NCI-H524 (cell line): ENCODE results near the gene SALL4.
"Not testable (repeated sequence)": the region's sequence is repeated elsewhere in the genome, so short reads cannot be mapped to it uniquely, and the experiment has no call there.

Experiments
- DNase-seq, 2 experiments: peaks; one replicate each; lab custom pipeline; 2025; lab: John Stamatoyannopoulos, UW

Gene SALL4

GRCh38 chr20:51766994-51767866, 35.1 kb downstream of the SALL4 start:
- peak; percentile 80 to 87 for DNase-seq

GRCh38 chr20:51765381-51765780, 36.9 kb downstream of the SALL4 start:
- not testable (repeated sequence) for DNase-seq

- no peak for DNase-seq
Measured at GRCh38 chr20:51763965-51764602, 38.2 kb downstream of the SALL4 start.

GRCh38 chr20:51760905-51761546, 41.3 kb downstream of the SALL4 start:
- no peak for DNase-seq

- DNase-seq: no peak
Measured at GRCh38 chr20:51759769-51760510, 42.4 kb downstream of the SALL4 start.

GRCh38 chr20:51758978-51759544, 43.3 kb downstream of the SALL4 start:
- no peak for DNase-seq

GRCh38 chr20:51757226-51757625, 45.1 kb downstream of the SALL4 start:
- DNase-seq: no peak

GRCh38 chr20:51756653-51757052, 45.7 kb downstream of the SALL4 start:
- DNase-seq: no peak

GRCh38 chr20:51753220-51753619, 49.1 kb downstream of the SALL4 start:
- DNase-seq: not testable (repeated sequence)

- no peak for DNase-seq
Measured at GRCh38 chr20:51752343-51752951, 49.9 kb downstream of the SALL4 start.

- DNase-seq: no peak
Measured at GRCh38 chr20:51750770-51751388, 51.4 kb downstream of the SALL4 start.

- DNase-seq: no peak
Measured at GRCh38 chr20:51750037-51750769, 52.1 kb downstream of the SALL4 start.

GRCh38 chr20:51749674-51750036, 52.7 kb downstream of the SALL4 start:
- peak in 1 of 2 experiments; percentile 36 for DNase-seq

- no peak for DNase-seq
Measured at GRCh38 chr20:51747182-51747911, 55.0 kb downstream of the SALL4 start.

GRCh38 chr20:51745804-51746203, 56.5 kb downstream of the SALL4 start:
- no peak for DNase-seq

GRCh38 chr20:51740838-51741237, 61.5 kb downstream of the SALL4 start:
- DNase-seq: no peak

- DNase-seq: not testable (repeated sequence)
Measured at GRCh38 chr20:51740308-51740707, 62.0 kb downstream of the SALL4 start.

- no peak for DNase-seq
Measured at GRCh38 chr20:51739722-51740249, 62.5 kb downstream of the SALL4 start.

- DNase-seq: no peak
Measured at GRCh38 chr20:51738877-51739447, 63.4 kb downstream of the SALL4 start.
